Activated naive CD8-positive, alpha-beta T cell (primary cell): Measurements from ENCODE around the gene SDC3.

ENCODE experiments used
- H3K27ac Mint-ChIP-seq: one replicate; pipeline ENCODE4 v1.8.0; 2021; ENCODE audit warnings: mixed read lengths
- H3K27me3 Mint-ChIP-seq: one replicate; pipeline ENCODE4 v1.8.0; 2021; ENCODE audit warnings: mixed read lengths
- H3K36me3 Mint-ChIP-seq: one replicate; pipeline ENCODE4 v1.8.0; 2021; ENCODE audit warnings: mixed read lengths
- H3K4me1 Mint-ChIP-seq: one replicate; pipeline ENCODE4 v1.8.0; 2021; ENCODE audit warnings: low read depth, mixed read lengths
- H3K4me3 Mint-ChIP-seq: one replicate; pipeline ENCODE4 v1.8.0; 2021; ENCODE audit warnings: mild to moderate bottlenecking, mixed read lengths
- H3K9me3 Mint-ChIP-seq: one replicate; pipeline ENCODE4 v1.8.0; 2021; ENCODE audit warnings: low read depth, mixed read lengths

Gene SDC3

GRCh38 chr1:30892671-30893073 is 15.9 kb downstream of the SDC3 start:
- Mint-ChIP-seq H3K36me3 (no peaks in the 10 kb centered on the region), H3K27ac (no peak overlapping the region), H3K9me3 (no peaks in the 10 kb centered on the region), H3K4me1 (no peaks in the 10 kb centered on the region), H3K4me3 (no peak overlapping the region), H3K27me3 (peaks cover 4% of the 10 kb centered on the region)

DNA sequence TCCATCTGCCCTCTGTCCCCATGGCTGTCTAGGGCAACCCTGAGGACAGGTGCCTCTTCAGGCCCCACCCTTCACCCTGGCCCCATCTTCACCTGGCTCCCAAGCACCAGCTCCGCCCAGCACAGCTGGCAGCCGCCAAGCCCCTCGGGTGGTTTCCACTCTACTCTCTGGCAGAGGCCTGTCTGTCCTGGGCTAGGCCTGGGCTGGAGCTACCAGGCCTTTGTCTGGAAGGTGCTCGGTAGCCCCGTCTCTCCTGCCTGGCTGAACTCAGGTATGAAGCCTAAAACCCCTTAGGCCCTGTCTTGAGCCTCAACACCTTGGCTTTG is 17.4 kb downstream of the SDC3 start:
- H3K36me3 Mint-ChIP-seq, result no peaks in the 10 kb centered on the region
- no peak overlapping the region for H3K4me3 Mint-ChIP-seq
- H3K27ac Mint-ChIP-seq, result no peak overlapping the region
- H3K4me1 Mint-ChIP-seq, result no peaks in the 10 kb centered on the region
- H3K27me3 Mint-ChIP-seq, result peaks cover 1% of the 10 kb centered on the region
- no peaks in the 10 kb centered on the region for H3K9me3 Mint-ChIP-seq

- H3K27ac Mint-ChIP-seq, result no peak overlapping the region
- H3K4me1 Mint-ChIP-seq, result no peaks in the 10 kb centered on the region
- H3K27me3 Mint-ChIP-seq, result no peaks in the 10 kb centered on the region
- no peak overlapping the region for H3K4me3 Mint-ChIP-seq
- H3K36me3 Mint-ChIP-seq, result no peaks in the 10 kb centered on the region
- no peaks in the 10 kb centered on the region for H3K9me3 Mint-ChIP-seq
These were observed 17.9 kb downstream of the SDC3 start for GRCh38 chr1:30890502-30891226.

DNA sequence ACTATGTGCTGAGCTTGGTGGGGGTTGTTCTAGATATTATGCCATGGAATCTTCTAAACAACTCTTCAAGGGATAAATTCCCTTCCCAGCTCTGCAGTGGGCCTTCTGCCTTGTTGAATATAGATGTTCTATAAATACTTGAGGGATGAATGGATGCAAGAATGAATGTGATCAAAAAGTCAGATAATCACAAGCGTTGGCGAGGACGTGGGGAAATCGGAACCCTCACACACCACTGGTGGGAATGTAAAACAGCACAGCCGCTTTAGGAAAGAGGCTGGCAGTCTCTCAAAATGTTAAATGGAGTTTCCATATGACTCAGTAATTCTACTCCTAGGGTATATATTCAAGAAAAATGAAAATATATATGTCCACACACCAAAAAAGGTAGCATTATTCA is 19.0 kb downstream of the SDC3 start:
- Mint-ChIP-seq H3K27ac (no peak overlapping the region), H3K9me3 (no peaks in the 10 kb centered on the region), H3K36me3 (no peaks in the 10 kb centered on the region), H3K4me3 (no peak overlapping the region), H3K4me1 (no peaks in the 10 kb centered on the region), H3K27me3 (no peaks in the 10 kb centered on the region)

GRCh38 chr1:30888975-30889374 is 19.6 kb downstream of the SDC3 start:
- H3K9me3 Mint-ChIP-seq, result no peaks in the 10 kb centered on the region
- H3K4me3 Mint-ChIP-seq, result no peak overlapping the region
- H3K36me3 Mint-ChIP-seq, result no peaks in the 10 kb centered on the region
- H3K4me1 Mint-ChIP-seq, result no peaks in the 10 kb centered on the region
- no peaks in the 10 kb centered on the region for H3K27me3 Mint-ChIP-seq
- H3K27ac Mint-ChIP-seq, result no peak overlapping the region

DNA sequence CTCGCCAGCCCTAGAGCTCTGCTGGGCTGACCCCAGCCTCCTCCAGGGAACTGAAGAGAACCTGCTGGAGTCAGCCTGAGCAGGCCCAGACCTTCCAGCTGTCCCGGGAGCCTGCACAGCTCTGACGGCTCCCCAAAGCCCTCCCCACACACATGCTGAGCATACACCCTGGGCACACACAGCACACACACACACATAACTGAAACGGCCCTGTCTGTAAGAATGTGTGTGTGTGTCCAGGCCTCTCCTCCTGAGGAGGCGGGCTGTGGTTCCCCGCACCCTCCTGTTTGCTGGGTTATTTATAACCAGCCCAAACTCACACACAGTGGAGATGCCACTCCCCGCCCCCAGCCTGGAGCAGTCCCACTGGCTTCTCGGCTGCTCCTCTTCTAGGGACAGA is 20.2 kb downstream of the SDC3 start:
- Mint-ChIP-seq H3K36me3 (no peaks in the 10 kb centered on the region), H3K4me3 (no peak overlapping the region), H3K9me3 (no peaks in the 10 kb centered on the region), H3K27ac (no peak overlapping the region), H3K27me3 (no peaks in the 10 kb centered on the region), H3K4me1 (no peaks in the 10 kb centered on the region)

- H3K36me3 Mint-ChIP-seq, result no peaks in the 10 kb centered on the region
- no peaks in the 10 kb centered on the region for H3K27me3 Mint-ChIP-seq
These were observed 20.9 kb downstream of the SDC3 start for GRCh38 chr1:30887485-30888315.

GRCh38 chr1:30886710-30887428 is 21.7 kb downstream of the SDC3 start:
- Mint-ChIP-seq H3K4me3 (no peak overlapping the region), H3K27ac (no peak overlapping the region), H3K36me3 (no peaks in the 10 kb centered on the region), H3K27me3 (peaks cover 3% of the 10 kb centered on the region), H3K4me1 (no peaks in the 10 kb centered on the region), H3K9me3 (no peaks in the 10 kb centered on the region)

More at GRCh38 chr1:30887485-30888315, 20.9 kb downstream of the SDC3 start:
- H3K27ac Mint-ChIP-seq, result no peak overlapping the region
- H3K4me3 Mint-ChIP-seq, result no peak overlapping the region
- H3K9me3 Mint-ChIP-seq, result no peaks in the 10 kb centered on the region
- H3K4me1 Mint-ChIP-seq, result no peaks in the 10 kb centered on the region

- peaks cover 4% of the 10 kb centered on the region for H3K4me1 Mint-ChIP-seq
- no peaks in the 10 kb centered on the region for H3K9me3 Mint-ChIP-seq
- H3K27me3 Mint-ChIP-seq, result peaks cover 3% of the 10 kb centered on the region
- H3K36me3 Mint-ChIP-seq, result no peaks in the 10 kb centered on the region
- H3K27ac Mint-ChIP-seq, result no peak overlapping the region
- no peak overlapping the region for H3K4me3 Mint-ChIP-seq
These were observed 22.7 kb downstream of the SDC3 start for GRCh38 chr1:30885570-30886522.

GRCh38 chr1:30884723-30885122 is 23.8 kb downstream of the SDC3 start:
- Mint-ChIP-seq H3K27me3 (peaks cover 3% of the 10 kb centered on the region), H3K4me3 (no peak overlapping the region), H3K27ac (no peak overlapping the region), H3K36me3 (no peaks in the 10 kb centered on the region), H3K4me1 (peaks cover 4% of the 10 kb centered on the region), H3K9me3 (no peaks in the 10 kb centered on the region)

DNA sequence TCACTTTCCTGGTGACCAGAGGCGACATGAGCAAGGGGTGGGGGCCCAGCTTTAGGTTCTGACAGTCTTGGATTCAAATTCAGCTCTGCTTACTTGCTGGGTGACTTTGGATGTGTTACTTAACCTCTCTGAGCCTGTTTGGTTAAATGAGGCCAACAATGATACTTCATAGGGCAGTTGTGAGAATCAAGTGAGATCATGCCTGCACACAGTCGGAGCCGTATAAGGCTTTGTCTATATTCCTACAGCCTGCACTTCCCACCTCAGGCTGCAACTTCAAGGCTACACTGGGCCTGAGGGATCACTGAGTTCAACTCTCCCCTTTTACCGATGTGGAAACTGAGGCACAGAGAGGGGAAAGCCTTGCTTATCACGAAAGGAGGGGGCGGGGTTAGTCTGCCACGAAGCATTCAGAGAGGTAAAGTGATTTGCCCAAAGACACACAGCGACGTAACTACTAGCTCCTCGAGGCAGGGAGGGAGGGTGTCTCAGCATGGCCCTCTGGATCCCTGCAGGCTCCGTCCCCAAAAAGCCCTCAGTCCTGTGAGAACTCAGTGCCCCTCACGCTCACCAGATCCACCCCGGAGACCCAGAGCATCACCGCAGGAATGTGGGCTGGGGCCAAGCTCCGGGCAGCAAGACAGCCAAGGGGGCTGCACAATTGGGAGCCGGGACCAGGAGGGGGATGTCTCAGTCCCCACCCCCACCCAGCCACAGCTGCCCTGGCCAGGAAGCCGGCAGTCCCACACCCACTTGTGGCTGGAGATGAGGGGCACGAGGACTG is 25.0 kb downstream of the SDC3 start:
- H3K27me3 Mint-ChIP-seq, result peaks cover 3% of the 10 kb centered on the region
- H3K9me3 Mint-ChIP-seq, result no peaks in the 10 kb centered on the region
- H3K36me3 Mint-ChIP-seq, result no peaks in the 10 kb centered on the region
- no peak overlapping the region for H3K27ac Mint-ChIP-seq
- H3K4me1 Mint-ChIP-seq, result peaks cover 4% of the 10 kb centered on the region
- H3K4me3 Mint-ChIP-seq, result no peak overlapping the region

DNA sequence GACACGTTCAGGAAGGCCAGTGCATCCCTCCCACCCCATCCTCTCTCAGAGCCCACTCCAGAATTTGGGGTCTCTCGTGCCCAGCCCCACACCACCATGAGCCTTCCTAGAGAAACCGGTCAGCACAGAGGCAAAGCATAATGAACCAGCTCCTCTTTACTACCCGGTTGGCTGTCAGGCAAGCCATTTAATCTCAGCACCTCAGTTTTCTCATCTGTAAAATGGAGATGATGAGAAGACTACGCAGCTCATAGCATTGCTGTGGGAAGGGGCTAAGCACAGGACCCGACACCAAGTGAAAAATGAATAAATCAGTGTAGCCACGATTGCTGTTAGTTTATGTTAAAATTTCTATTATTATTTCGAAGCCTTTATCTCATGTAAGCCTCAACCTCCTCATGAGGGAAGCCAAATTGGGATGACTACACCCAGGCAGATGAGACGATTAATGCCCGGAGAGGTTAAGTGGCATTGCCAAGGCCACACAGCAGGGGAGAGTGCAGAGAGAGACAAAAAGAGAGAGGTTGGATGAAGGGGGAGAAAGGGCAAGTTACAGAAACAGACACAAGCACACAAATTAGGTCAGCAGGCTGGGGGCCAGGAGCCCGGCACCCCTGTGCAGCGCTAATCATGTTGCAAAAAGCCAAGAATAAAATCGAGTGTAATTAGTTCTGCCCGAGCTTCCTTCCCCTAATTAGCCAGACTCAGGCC is 25.7 kb downstream of the SDC3 start:
- Mint-ChIP-seq H3K27ac (no peak overlapping the region), H3K36me3 (no peaks in the 10 kb centered on the region), H3K27me3 (peaks cover 3% of the 10 kb centered on the region), H3K4me1 (peaks cover 4% of the 10 kb centered on the region), H3K4me3 (no peak overlapping the region), H3K9me3 (no peaks in the 10 kb centered on the region)

- H3K4me3 Mint-ChIP-seq, result no peak overlapping the region
- H3K27me3 Mint-ChIP-seq, result peaks cover 5% of the 10 kb centered on the region
- peak overlapping the region; percentile 19 for H3K27ac Mint-ChIP-seq
- no peaks in the 10 kb centered on the region for H3K36me3 Mint-ChIP-seq
- H3K9me3 Mint-ChIP-seq, result no peaks in the 10 kb centered on the region
- H3K4me1 Mint-ChIP-seq, result peaks cover 4% of the 10 kb centered on the region
These were observed 27.0 kb downstream of the SDC3 start for GRCh38 chr1:30881319-30882181.
